Stimulated activated CD8-positive, alpha-beta memory T cell treated with anti-CD3 and anti-CD28 coated beads, Interleukin-2, amount 100 ng/mL, for 1 hour (primary cell): ENCODE results near the gene SPSB4.

Experiments used
- DNase-seq, 2 donors: peaks; one replicate each; pipeline ENCODE4 v3.0.0-alpha.2; 2020; ENCODE audit warnings: low read depth in 2 of 2

The SPSB4 gene

GRCh38 chr3:141073580-141073979, 22.4 kb downstream of the SPSB4 start:
- no peak for DNase-seq

DNA sequence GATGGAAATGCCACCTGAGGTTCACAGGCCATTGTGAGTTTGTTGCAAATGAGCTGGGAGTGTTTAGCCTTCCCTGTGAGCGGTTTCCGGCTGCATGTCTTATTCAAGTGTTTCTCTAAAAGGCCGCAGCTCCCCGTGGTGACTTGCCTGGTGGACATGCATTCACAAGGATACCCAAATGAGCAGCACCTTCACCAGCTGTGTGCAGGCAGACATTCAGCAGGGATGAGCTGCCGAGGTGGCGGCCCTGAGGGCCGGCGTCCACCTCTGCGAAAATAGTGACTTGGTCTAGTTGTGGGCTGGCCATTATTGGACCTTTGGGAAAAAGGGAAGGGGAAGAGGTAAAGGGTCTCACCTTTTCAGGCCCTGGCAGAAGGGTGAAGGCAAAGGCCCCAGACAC, 23.4 kb downstream of the SPSB4 start:
- no peak for DNase-seq

DNA sequence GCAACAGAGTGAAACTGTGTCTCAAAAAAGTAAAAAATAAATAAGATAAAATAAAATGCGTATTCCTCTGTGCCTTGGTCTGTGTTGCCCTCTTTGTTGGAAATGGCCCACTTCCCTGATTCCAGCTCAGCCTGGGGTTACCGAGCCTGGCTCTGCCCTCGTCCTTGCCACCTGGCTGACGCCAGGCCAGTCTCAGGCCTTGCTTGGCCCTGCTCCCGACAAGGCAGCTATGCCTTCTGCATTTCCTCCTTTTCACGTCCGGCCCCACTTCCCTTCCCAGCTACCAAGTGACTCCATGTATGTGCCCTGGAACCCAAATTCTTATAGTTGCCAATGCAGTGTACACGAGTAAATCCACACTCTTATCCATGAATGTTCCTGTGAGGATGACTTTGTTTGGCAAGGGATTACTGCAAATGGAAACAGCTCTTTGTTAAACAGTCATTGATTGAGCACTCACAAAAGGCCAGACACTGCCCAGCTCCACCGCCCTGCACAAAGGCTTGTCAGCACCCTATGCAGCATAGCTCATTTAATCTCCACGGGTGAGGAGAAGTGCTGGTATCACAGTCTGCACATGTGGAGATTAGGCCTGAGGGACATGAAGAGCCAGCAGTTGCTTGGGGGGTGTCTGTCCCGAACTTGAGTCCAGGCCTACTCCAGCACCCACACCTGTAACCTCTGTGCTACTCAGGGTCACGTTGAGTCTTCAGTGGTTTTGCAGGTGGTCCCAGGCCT, 25.1 kb downstream of the SPSB4 start:
- DNase-seq = no peak

- no peak for DNase-seq
Observed at GRCh38 chr3:141076797-141077571, 25.8 kb downstream of the SPSB4 start.

DNA sequence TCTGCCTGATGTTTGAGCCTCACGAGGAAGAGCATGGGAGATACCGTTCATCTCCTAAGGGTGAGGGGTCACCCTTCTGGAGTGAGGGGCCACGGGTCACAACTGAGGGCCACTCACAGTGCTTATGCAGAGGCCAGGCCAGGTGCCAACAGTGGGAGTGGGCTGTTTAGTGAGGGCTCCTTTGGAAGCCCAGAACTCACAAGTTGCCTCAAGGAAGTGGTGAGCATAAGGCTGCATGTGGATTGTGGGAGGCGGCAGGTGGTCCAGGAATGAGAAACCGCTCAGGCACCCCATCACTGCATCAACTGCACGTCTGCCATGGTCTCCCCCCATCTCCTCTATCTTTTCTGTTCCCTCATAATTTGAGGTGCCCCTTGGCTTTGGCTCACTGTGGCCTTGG, 26.5 kb downstream of the SPSB4 start:
- DNase-seq = no peak

DNA sequence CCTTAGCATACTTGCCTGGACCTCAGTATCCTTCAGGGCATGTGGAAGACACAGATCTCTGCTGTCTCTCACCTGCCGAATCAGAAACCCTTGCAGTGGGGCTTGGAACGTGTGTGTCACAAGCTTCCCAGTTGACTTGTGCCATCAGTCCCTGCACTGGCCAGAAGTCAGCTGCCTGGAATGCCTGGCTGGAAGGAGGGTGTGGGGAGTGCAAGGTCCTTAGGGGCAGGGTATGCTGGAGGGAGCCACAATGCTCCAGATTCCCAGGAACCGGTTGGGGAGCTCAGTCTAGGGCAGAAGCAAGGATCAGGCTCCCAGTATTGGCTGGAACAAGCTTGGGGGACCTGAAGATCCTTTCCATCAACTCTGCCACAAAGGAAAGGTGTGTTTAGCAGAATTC, 27.1 kb downstream of the SPSB4 start:
- DNase-seq = no peak

GRCh38 chr3:141080431-141080830, 29.3 kb downstream of the SPSB4 start:
- DNase-seq = no peak

DNA sequence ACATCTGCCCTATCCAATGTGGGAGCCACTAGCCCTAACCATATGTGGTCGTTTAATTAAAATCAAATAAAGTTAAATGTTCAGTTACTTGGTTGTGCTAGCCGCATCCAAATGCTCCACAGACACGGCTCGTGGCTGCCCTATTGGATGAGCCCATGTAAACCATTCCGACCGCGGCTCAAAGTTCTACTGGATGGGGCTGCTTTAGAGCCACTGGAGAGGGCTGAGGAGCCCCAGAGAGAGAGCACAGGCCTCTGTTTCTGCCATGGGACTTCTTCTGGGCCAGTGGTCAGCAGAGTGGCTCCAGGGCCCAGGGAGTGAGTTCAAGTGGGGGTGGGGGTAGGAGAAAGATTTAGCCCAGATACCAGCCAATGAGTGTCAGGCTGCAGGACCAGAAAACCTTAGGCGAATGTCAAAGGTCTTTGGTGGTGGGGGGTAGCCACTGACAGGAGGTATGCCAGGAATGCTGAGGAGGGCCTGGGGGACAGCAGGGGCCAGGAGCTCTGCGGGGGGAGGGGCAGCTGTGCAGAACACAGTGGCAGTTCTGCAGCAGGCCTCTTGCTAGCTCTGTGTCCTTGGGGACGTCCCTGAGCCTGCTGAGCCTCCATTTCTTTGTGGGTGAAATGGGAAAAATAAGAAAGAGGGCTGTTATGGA, 30.1 kb downstream of the SPSB4 start:
- no peak for DNase-seq

- DNase-seq = no peak
Observed at GRCh38 chr3:141082064-141082463, 30.9 kb downstream of the SPSB4 start.

- no peak for DNase-seq
Observed at GRCh38 chr3:141083226-141083625, 32.1 kb downstream of the SPSB4 start.

DNA sequence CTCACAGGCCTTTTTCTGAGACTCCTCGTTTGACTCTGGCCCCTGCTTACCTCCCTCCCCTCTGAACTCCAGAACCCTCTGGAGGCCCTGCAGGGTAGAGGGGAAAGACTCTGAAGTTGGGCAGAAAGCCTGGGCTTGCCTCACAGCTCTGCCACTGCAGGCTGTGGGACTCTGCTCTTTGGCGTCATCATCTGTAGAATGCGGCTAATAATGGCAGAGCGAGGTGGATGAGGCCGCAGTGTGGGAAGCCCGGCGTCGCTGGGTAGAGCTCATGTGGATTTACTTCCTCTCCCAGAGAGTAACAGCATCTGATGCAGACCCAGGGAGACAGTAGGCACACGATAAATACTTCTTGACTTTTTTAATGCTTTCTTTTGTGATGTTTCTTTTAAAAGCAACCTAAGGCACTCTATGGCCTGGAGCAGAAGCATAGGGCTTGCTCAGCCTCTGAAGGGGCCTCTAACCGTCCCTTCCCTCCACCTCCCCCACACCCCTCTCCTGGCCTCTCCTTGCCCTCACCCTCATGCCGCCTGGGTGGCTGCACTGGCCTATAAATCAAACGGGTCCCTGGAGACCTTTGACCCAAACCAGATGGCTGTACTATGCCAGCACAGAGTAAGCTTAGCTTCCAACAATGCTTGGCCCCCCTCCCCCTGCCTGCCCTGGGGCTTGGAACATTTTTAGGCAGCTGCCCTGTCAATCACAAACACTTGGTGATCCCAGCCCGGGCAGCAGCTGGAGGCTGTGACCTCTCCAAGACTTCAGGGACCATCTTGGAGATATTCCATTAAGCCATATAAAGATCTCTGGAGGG, 32.9 kb downstream of the SPSB4 start:
- DNase-seq = no peak

- DNase-seq = no peak
Observed at GRCh38 chr3:141085343-141086070, 34.4 kb downstream of the SPSB4 start.

DNA sequence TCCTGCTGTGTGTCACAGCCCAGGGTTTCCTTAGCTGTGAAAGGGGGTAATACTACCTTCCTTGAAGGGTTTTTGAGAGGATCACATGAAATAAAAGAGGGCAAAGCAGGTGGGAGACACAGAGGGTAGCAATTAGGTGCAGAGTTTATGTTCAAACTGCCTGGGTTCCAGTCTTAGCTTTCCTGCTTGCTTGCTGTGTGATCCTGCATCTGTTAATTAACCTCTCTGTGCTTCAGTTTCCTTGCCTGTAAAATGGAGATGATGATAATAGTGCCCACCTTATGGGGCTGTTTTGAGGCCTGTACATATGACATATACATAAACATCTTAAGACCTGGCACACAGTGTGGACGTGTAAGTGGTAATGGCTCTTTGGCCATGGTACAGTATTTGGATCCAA, 35.0 kb downstream of the SPSB4 start:
- DNase-seq = no peak

DNA sequence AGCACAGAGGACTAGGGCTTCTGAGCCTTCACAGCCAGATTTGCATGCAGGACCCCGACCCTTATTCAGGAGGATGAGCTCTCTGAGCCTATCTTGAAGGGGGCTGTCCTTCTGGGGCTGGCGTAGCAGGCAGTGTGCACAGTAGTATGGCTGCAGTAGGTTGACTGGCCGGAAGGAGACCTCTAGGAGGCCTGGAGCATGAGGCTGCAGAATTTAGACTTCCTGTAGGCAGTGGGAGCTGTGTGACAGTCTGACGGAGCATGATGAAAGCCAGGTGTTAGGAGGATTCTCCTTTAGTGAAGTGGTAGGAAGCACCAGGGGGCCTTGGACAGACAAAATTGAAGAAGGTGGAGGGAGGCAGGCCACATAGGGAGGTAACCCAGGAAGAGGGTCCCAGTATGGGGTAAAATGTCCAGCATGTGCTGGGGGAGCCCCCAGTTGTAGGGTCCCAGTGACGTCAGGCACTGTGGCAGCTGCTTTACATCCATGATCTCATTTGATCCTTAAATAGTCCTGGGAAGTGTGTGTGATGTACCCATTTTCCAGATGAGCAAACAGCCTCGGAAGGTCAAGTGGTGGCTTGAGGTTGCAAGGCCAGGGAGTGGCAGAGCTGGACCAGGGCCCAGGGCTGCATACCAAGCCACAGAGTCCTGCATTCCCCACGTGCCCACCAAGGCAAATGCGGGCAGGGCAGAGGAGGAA, 36.1 kb downstream of the SPSB4 start:
- no peak for DNase-seq

DNA sequence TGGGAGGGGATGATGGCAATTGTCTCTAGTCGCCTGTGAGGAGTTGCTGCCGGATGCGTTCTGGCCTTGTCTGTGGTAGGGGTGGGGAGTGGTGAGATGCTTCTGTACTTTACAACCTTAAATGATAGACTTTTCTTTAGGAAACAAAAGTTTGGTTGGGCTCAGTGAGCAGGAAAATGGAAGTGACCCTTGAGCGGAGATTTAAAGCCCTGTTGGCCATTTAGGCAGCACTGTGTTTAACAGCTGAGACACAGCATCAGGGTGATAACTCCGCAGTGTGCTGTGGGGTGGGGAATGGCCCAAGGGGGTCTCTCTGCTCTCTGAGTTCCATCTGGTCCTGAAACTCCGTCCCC, 36.6 kb downstream of the SPSB4 start:
- DNase-seq = no peak

DNA sequence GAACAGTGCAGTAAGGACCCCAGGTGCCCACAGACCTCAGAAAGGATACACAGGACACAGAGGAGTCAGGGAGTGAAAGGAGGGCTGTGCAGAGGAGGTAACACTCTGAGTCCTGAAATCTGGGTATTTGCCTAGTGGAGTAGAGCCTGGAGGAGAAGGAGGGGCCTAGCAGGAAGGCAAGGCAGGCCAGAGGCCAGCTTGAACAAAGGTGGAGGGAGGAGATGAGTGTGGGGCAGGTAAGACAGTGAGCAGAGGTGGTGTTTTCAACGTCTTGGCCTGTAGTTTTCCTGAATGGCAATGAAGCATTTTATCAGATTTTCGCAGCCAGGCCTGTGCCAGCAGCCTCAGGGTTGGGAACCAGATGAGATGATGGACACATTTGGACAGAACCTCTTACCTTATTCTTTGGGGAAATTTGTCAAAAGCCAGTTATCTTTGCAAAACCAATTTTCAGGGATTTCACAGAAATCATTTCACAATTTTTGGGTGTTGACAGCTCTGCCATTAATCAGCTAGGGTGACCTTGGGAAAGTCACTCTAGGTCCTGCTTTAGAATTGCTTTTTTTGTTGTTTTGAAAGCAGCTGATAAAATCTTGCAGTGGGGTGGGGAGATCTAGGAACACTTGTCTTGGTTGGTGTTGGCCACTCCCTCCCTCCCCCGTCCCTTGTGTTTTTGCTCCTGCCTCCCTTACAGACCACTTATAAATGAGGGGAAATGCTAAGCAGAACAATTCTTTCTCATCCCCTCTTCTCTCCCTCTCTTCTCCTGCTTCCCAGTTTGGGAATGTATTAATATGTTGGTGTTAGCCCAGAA, 38.4 kb downstream of the SPSB4 start:
- DNase-seq = no peak

DNA sequence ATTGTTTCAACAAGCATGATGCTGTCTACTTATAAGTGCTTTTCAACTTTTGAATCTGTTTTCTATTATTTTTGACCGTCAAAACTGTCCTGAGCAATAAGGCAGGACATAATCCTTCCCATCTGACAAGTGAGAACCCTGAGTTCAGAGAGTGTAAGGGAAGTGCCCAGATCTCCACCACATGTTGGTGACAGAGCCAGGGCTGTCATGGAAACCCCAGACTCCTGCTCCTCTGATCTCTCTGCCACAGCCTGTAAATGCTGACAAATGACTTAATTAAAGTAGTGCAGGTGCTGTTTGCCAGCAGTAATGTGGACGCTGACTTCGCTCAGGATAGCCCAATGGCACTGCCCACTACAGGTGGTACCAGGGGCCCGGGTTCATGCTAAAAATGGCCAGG, 40.3 kb downstream of the SPSB4 start:
- no peak for DNase-seq

DNA sequence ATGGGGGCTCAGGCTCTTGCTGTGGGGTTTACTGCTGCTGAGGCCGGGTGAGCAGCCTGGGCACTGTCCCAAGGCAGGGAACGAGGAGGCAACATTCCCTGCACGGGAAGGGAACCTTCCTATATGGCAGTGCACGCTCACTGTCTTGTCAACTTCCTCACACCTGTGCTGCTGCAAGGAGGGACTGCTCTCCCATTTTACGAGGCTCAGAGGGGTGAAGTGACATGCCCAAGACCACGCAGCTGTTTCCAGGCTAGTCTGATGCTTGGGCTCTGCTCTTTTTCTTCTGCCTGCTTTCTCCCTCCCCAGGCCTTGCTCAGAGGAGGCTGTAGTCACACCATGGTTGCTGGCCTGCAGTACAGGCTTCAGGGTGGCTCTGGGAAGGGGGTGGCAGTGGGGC, 41.5 kb downstream of the SPSB4 start:
- DNase-seq = no peak

- DNase-seq = no peak
Observed at GRCh38 chr3:141093397-141093796, 42.2 kb downstream of the SPSB4 start.
